H1 (cell line): Measurements from ENCODE around the gene ZNF625. TPM values are rescaled to one million over a fixed set of nuclear protein-coding genes. Genes with fewer than 3 reads are reported as not detected.

Experiments used
- CTCF ChIA-PET: fragments of 300-600 bp; sonication (Branson Sonifier 250); formaldehyde crosslinking; loops from one replicate; lab custom pipeline; 2021; ENCODE audit not compliant: partially characterized antibody; lab: Charles Lee
- POLR2A ChIA-PET: fragments of 300-600 bp; sonication (Branson Sonifier 250); formaldehyde crosslinking; loops from one replicate; lab custom pipeline; 2021; ENCODE audit warnings: inconsistent platforms; ENCODE audit not compliant: partially characterized antibody; lab: Charles Lee
- DNase-seq, 2 experiments: peaks; one replicate each; pipeline versions ENCODE4 v3.0.0 to v3.0.0-alpha.2; 2010 to 2022; ENCODE audit warnings: low spot score in 2 of 2, low read depth in 1 of 2, mixed read lengths in 1 of 2
- FAIRE-seq: peaks from 2 replicates; lab custom pipeline; 2011; peaks lifted over from hg19 to GRCh38; lab: Jason Lieb, UNC
- H2AFZ ChIP-seq: 2 replicates; pipeline ENCODE4 v1.8.1; 2012; ENCODE audit warnings: low read length, inconsistent platforms
- H2AK5ac ChIP-seq: 2 replicates; pipeline ENCODE4 v1.6.1; 2013; ENCODE audit warnings: low read depth, low read length
- H2BK120ac ChIP-seq: replicated peaks from 2 replicates; pipeline ENCODE3; 2013; ENCODE audit warnings: low read depth, low read length, inconsistent platforms
- H2BK12ac ChIP-seq: 2 replicates; pipeline ENCODE4 v1.6.1; 2013; ENCODE audit warnings: low read depth, low read length
- H2BK15ac ChIP-seq: 2 replicates; pipeline ENCODE4 v1.6.1; 2013; ENCODE audit warnings: low read length
- H2BK20ac ChIP-seq: 2 replicates; pipeline ENCODE4 v1.6.1; 2013; ENCODE audit warnings: low read length
- H2BK5ac ChIP-seq: 2 replicates; pipeline ENCODE4 v1.6.1; 2013; ENCODE audit warnings: low read depth, low read length
- H3K14ac ChIP-seq: 2 replicates; pipeline ENCODE4 v1.6.1; 2013; ENCODE audit warnings: inconsistent platforms; ENCODE audit not compliant: insufficient read length
- H3K18ac ChIP-seq: 2 replicates; pipeline ENCODE4 v1.6.1; 2013; ENCODE audit warnings: low read length; ENCODE audit errors: extremely low read depth
- H3K23ac ChIP-seq: 2 replicates; pipeline ENCODE4 v1.6.1; 2013; ENCODE audit warnings: inconsistent platforms; ENCODE audit not compliant: insufficient read length
- H3K23me2 ChIP-seq: 2 replicates; pipeline ENCODE4 v1.6.1; 2013; ENCODE audit warnings: low read depth, low read length
- H3K27ac ChIP-seq: 2 replicates; pipeline ENCODE4 v1.6.1; 2011; ENCODE audit warnings: low read depth, low read length, inconsistent platforms
- H3K27me3 ChIP-seq, 4 experiments: replicated peaks in 1 of 4; 1 replicate in 1 of 4; 2 replicates in 3 of 4; pipeline versions ENCODE4 v1.6.1 to v1.8.1; 2011 to 2013; ENCODE audit warnings: low read length in 3 of 4, mild to moderate bottlenecking in 3 of 4, inconsistent platforms in 2 of 4, mixed read lengths in 2 of 4, moderate library complexity in 1 of 4; ENCODE audit not compliant: control insufficient read depth in 3 of 4, insufficient read depth in 3 of 4; ENCODE audit errors: extremely low read depth in 1 of 4
- H3K36me3 ChIP-seq, 4 experiments: 2 replicates each; pipeline versions ENCODE4 v1.6.1 to v1.8.1; 2011 to 2013; ENCODE audit warnings: mild to moderate bottlenecking in 4 of 4, low read length in 3 of 4, moderate library complexity in 2 of 4, control low read depth in 1 of 4, inconsistent platforms in 1 of 4; ENCODE audit not compliant: insufficient read depth in 4 of 4, control insufficient read depth in 2 of 4
- H3K4ac ChIP-seq: replicated peaks from 2 replicates; pipeline ENCODE3; 2013; ENCODE audit warnings: low read length, low read depth, mixed read lengths, inconsistent platforms; ENCODE audit not compliant: insufficient read length
- H3K4me1 ChIP-seq, 4 experiments: replicated peaks in 1 of 4; 1 replicate in 1 of 4; 2 replicates in 3 of 4; pipeline versions ENCODE4 v1.6.1 to v1.8.1; 2011 to 2013; ENCODE audit warnings: low read length in 3 of 4, inconsistent platforms in 2 of 4, mixed read lengths in 1 of 4; ENCODE audit not compliant: insufficient read depth in 4 of 4, control insufficient read depth in 3 of 4
- H3K4me2 ChIP-seq, 2 experiments: 2 replicates each; pipeline versions ENCODE4 v1.6.1 to v1.8.1; 2011 to 2013; ENCODE audit warnings: low read depth in 2 of 2, low read length in 2 of 2, control low read depth in 1 of 2, inconsistent platforms in 1 of 2, mild to moderate bottlenecking in 1 of 2; ENCODE audit not compliant: insufficient read depth in 1 of 2
- H3K4me3 ChIP-seq, 4 experiments: fragments of 200-600, 300-600 bp in 1 of 4; sonication (generic), shearing (Covaris generic), sonication (Bioruptor Twin) in 1 of 4; 2 replicates each; pipeline versions ENCODE4 v1.5.1 to v1.8.1; 2011 to 2016; ENCODE audit warnings: low read length in 4 of 4, low read depth in 3 of 4, control low read depth in 2 of 4, inconsistent platforms in 2 of 4, mild to moderate bottlenecking in 2 of 4, mixed read lengths in 1 of 4, moderate library complexity in 1 of 4; ENCODE audit not compliant: insufficient read depth in 2 of 4; ENCODE audit errors: extremely low read depth in 1 of 4
- H3K56ac ChIP-seq: replicated peaks from 2 replicates; pipeline ENCODE3; 2013; ENCODE audit warnings: low read depth, mild to moderate bottlenecking, mixed read lengths, low read length, inconsistent platforms; ENCODE audit not compliant: insufficient read length
- H3K79me1 ChIP-seq: 2 replicates; pipeline ENCODE4 v1.6.1; 2013; ENCODE audit warnings: low read depth, low read length, control low read depth
- H3K79me2 ChIP-seq, 2 experiments: 2 replicates each; pipeline versions ENCODE4 v1.6.1 to v1.8.1; 2012 to 2013; ENCODE audit warnings: low read length in 2 of 2, mild to moderate bottlenecking in 2 of 2, inconsistent platforms in 1 of 2; ENCODE audit not compliant: insufficient read depth in 2 of 2, control insufficient read depth in 1 of 2
- H3K9ac ChIP-seq, 4 experiments: replicated peaks in 1 of 4; 1 replicate in 1 of 4; 2 replicates in 3 of 4; pipeline versions ENCODE4 v1.6.1 to v1.8.1; 2011 to 2013; ENCODE audit warnings: low read depth in 3 of 4, low read length in 3 of 4, control low read depth in 2 of 4, mild to moderate bottlenecking in 2 of 4, moderate library complexity in 2 of 4, inconsistent platforms in 1 of 4; ENCODE audit errors: extremely low read depth in 1 of 4
- H3K9me3 ChIP-seq, 2 experiments: 2 replicates each; pipeline versions ENCODE4 v1.6.1 to v1.8.1; 2012 to 2013; ENCODE audit warnings: mild to moderate bottlenecking in 2 of 2, moderate library complexity in 2 of 2, control low read depth in 1 of 2, inconsistent platforms in 1 of 2, low read depth in 1 of 2, low read length in 1 of 2, mixed read lengths in 1 of 2; ENCODE audit not compliant: insufficient read depth in 2 of 2
- H4K20me1 ChIP-seq, 2 experiments: replicated peaks in 1 of 2; 2 replicates each; pipeline versions ENCODE3 to v1.8.1; 2011 to 2013; ENCODE audit warnings: inconsistent platforms in 2 of 2, low read length in 2 of 2, mild to moderate bottlenecking in 1 of 2; ENCODE audit not compliant: insufficient read depth in 2 of 2, control insufficient read depth in 1 of 2
- H4K5ac ChIP-seq: 2 replicates; pipeline ENCODE4 v1.6.1; 2013; ENCODE audit warnings: low read length, low read depth, mixed read lengths, inconsistent platforms; ENCODE audit not compliant: insufficient read length
- H4K8ac ChIP-seq: 2 replicates; pipeline ENCODE4 v1.8.0; 2013; ENCODE audit warnings: mild to moderate bottlenecking, moderate library complexity, low read length, inconsistent platforms; ENCODE audit not compliant: insufficient read depth; ENCODE audit errors: extremely low read depth
- H4K91ac ChIP-seq: replicated peaks from 2 replicates; pipeline ENCODE3; 2013; ENCODE audit warnings: low read length, mixed read lengths, inconsistent platforms; ENCODE audit not compliant: insufficient read length
- EP300 ChIP-seq, 2 experiments: IDR thresholded peaks; 1 replicate in 1 of 2; 2 replicates in 1 of 2; pipeline ENCODE4 v1.6.1; 2011 to 2012; ENCODE audit warnings: low read depth in 2 of 2, low read length in 2 of 2, mild to moderate bottlenecking in 2 of 2, borderline replicate concordance in 1 of 2, inconsistent platforms in 1 of 2, moderate library complexity in 1 of 2
- ZNF274 ChIP-seq: IDR thresholded peaks from 2 replicates; pipeline ENCODE4 v1.7.0; 2012; ENCODE audit warnings: low read length, borderline replicate concordance; ENCODE audit errors: extremely low read depth
- WGBS, 2 experiments: shearing (Covaris generic) in 1 of 2; methylation state at CpG; one replicate each; pipeline versions ENCODE4 v1.1.6 to v1.1.7; 2013 to 2015; ENCODE audit warnings: low lambda C conversion rate in 2 of 2, mixed read lengths in 2 of 2, inconsistent platforms in 1 of 2, low coverage in 1 of 2, missing lambda C conversion rate in 1 of 2; ENCODE audit not compliant: insufficient replicate concordance in 2 of 2, insufficient coverage in 1 of 2, insufficient read length in 1 of 2; ENCODE audit errors: extremely low coverage in 1 of 2, missing lambda C conversion rate in 1 of 2; 5-methylcytosine and 5-hydroxymethylcytosine counted together
- polyA plus RNA-seq, 7 experiments: library from polyadenylated mRNA; depleted of rRNA in 3 of 7; stranded (reverse) in 5 of 7; unstranded in 2 of 7; fragments of >200 nt in 5 of 7; fragments of 200-250 nt in 2 of 7; gene quantifications; 1 replicate in 5 of 7; 2 replicates in 1 of 7; 4 replicates in 1 of 7; pipeline versions ENCODE4 v1.2.1 to v1.2.3, GENCODE V29; 2011 to 2013; ENCODE audit warnings: missing spikeins in 2 of 7, mixed read lengths in 2 of 7
- total RNA-seq: library from RNA; stranded (reverse); fragmentation: NEBNext Ultra II Directional; extraction: Animal tissue kit (Norgen Biotek cat#: 25700); gene quantifications from 2 replicates; pipeline ENCODE4 v1.2.1, GENCODE V29; 2021

Gene ZNF625
- total and polyA plus RNA-seq, 2 of the 8 experiments (the other 6 are each of a cell fraction or from before 2014, with no cell fraction given), result 2.5 to 26.8 TPM

DNA sequence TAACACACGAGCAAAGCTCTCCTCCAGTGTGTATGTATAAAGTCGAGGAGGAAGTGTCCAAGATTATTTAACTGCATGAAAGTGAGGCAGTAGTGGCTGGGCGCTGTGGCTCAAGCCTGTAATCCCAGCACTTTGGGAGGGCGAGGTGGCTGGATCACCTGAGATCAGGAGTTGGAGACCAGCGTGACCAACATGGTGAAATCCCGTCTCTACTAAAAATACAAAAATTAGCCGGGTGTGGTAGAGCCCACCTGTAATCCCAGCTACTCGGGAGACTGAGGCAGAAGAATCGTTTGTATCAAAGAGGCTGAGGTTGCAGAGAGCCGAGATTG, 15.2 kb downstream of the ZNF625 start:
- Histone ChIP-seq H3K18ac (no peak overlapping the region), H3K79me2 (peaks cover 0 to 27% of the 10 kb centered on the region in 2 experiments; a peak in 2 of 4 replicates), H2BK12ac (no peak overlapping the region), H4K5ac (no peak overlapping the region), H3K27ac (no peak overlapping the region), H3K14ac (no peak overlapping the region), H3K23ac (no peak overlapping the region), H2BK15ac (no peak overlapping the region), H3K9ac (no peak overlapping the region), H4K20me1 (peaks cover 0 to 4% of the 10 kb centered on the region in 2 experiments), H3K56ac (no peak overlapping the region), H3K4me3 (no peak overlapping the region), H2AK5ac (no peak overlapping the region), H3K23me2 (peaks cover 3% of the 10 kb centered on the region; the same call in 1 of the 2 replicates), H3K36me3 (peaks cover 15 to 38% (median 24%) of the 10 kb centered on the region in 4 experiments), H2BK20ac (no peak overlapping the region), H4K91ac (no peak overlapping the region), H3K9me3 (peaks cover 15 to 18% of the 10 kb centered on the region in 2 experiments), H2BK120ac (no peak overlapping the region), H2AFZ (no peak overlapping the region), H3K27me3 (no peaks in the 10 kb centered on the region), H2BK5ac (no peak overlapping the region), H3K79me1 (peaks cover 2% of the 10 kb centered on the region; the same call in 1 of the 2 replicates), H3K4me1 (peaks cover 2 to 10% (median 6%) of the 10 kb centered on the region in 4 experiments; a peak in 6 of 7 replicates), H4K8ac (no peak overlapping the region), H3K4ac (no peak overlapping the region), H3K4me2 (no peak overlapping the region; a peak in 1 of 4 replicates)
- 66% methylated on average over 10 of the region's 10 CpGs; no CpG with 5 or more reads in 1 of the 2 experiments for WGBS, 2 experiments
- CTCF ChIA-PET, result interaction anchor here (0.6 to 3.1 kb wide), 23 partner anchors 9 to 355 kb away, joined by 3 to 40 read pairs (median 8); partner anchors contain the start of genes ZNF491, ZNF625 and ZNF763
- POLR2A ChIA-PET, result interaction anchor here (0.8 to 3.5 kb wide), 16 partner anchors 9 to 262 kb away, joined by 3 to 30 read pairs (median 15); partner anchors contain the start of genes ZNF433, ZNF625, ZNF700 and ZNF763
- no peak for DNase-seq
- no peak for FAIRE-seq
- TF ChIP-seq ZNF274 (no peak), EP300 (IDR thresholded peaks at IDR 0.05; ENCODE audit: borderline replicate concordance in 1 of 2, low read depth in 2 of 2, low read length in 2 of 2) (no peak)
